H1 (cell line): Measurements from ENCODE around the gene WNT3A. TPM values are rescaled to one million over a fixed set of nuclear protein-coding genes. Genes with fewer than 3 reads are reported as not detected.

Experiments used
- CTCF ChIA-PET: fragments of 300-600 bp; sonication (Branson Sonifier 250); formaldehyde crosslinking; loops from one replicate; lab custom pipeline; 2021; ENCODE audit not compliant: partially characterized antibody; lab: Charles Lee
- POLR2A ChIA-PET: fragments of 300-600 bp; sonication (Branson Sonifier 250); formaldehyde crosslinking; loops from one replicate; lab custom pipeline; 2021; ENCODE audit warnings: inconsistent platforms; ENCODE audit not compliant: partially characterized antibody; lab: Charles Lee
- DNase-seq, 2 experiments: peaks; one replicate each; pipeline versions ENCODE4 v3.0.0 to v3.0.0-alpha.2; 2010 to 2022; ENCODE audit warnings: low spot score in 2 of 2, low read depth in 1 of 2, mixed read lengths in 1 of 2
- FAIRE-seq: peaks from 2 replicates; lab custom pipeline; 2011; peaks lifted over from hg19 to GRCh38; lab: Jason Lieb, UNC
- H2AFZ ChIP-seq: 2 replicates; pipeline ENCODE4 v1.8.1; 2012; ENCODE audit warnings: low read length, inconsistent platforms
- H2AK5ac ChIP-seq: 2 replicates; pipeline ENCODE4 v1.6.1; 2013; ENCODE audit warnings: low read depth, low read length
- H2BK120ac ChIP-seq: replicated peaks from 2 replicates; pipeline ENCODE3; 2013; ENCODE audit warnings: low read depth, low read length, inconsistent platforms
- H2BK12ac ChIP-seq: 2 replicates; pipeline ENCODE4 v1.6.1; 2013; ENCODE audit warnings: low read depth, low read length
- H2BK15ac ChIP-seq: 2 replicates; pipeline ENCODE4 v1.6.1; 2013; ENCODE audit warnings: low read length
- H2BK20ac ChIP-seq: 2 replicates; pipeline ENCODE4 v1.6.1; 2013; ENCODE audit warnings: low read length
- H2BK5ac ChIP-seq: 2 replicates; pipeline ENCODE4 v1.6.1; 2013; ENCODE audit warnings: low read depth, low read length
- H3K14ac ChIP-seq: 2 replicates; pipeline ENCODE4 v1.6.1; 2013; ENCODE audit warnings: inconsistent platforms; ENCODE audit not compliant: insufficient read length
- H3K18ac ChIP-seq: 2 replicates; pipeline ENCODE4 v1.6.1; 2013; ENCODE audit warnings: low read length; ENCODE audit errors: extremely low read depth
- H3K23ac ChIP-seq: 2 replicates; pipeline ENCODE4 v1.6.1; 2013; ENCODE audit warnings: inconsistent platforms; ENCODE audit not compliant: insufficient read length
- H3K23me2 ChIP-seq: 2 replicates; pipeline ENCODE4 v1.6.1; 2013; ENCODE audit warnings: low read depth, low read length
- H3K27ac ChIP-seq: 2 replicates; pipeline ENCODE4 v1.6.1; 2011; ENCODE audit warnings: low read depth, low read length, inconsistent platforms
- H3K27me3 ChIP-seq, 4 experiments: replicated peaks in 1 of 4; 1 replicate in 1 of 4; 2 replicates in 3 of 4; pipeline versions ENCODE4 v1.6.1 to v1.8.1; 2011 to 2013; ENCODE audit warnings: low read length in 3 of 4, mild to moderate bottlenecking in 3 of 4, inconsistent platforms in 2 of 4, mixed read lengths in 2 of 4, moderate library complexity in 1 of 4; ENCODE audit not compliant: control insufficient read depth in 3 of 4, insufficient read depth in 3 of 4; ENCODE audit errors: extremely low read depth in 1 of 4
- H3K36me3 ChIP-seq, 4 experiments: 2 replicates each; pipeline versions ENCODE4 v1.6.1 to v1.8.1; 2011 to 2013; ENCODE audit warnings: mild to moderate bottlenecking in 4 of 4, low read length in 3 of 4, moderate library complexity in 2 of 4, control low read depth in 1 of 4, inconsistent platforms in 1 of 4; ENCODE audit not compliant: insufficient read depth in 4 of 4, control insufficient read depth in 2 of 4
- H3K4ac ChIP-seq: replicated peaks from 2 replicates; pipeline ENCODE3; 2013; ENCODE audit warnings: low read length, low read depth, mixed read lengths, inconsistent platforms; ENCODE audit not compliant: insufficient read length
- H3K4me1 ChIP-seq, 4 experiments: replicated peaks in 1 of 4; 1 replicate in 1 of 4; 2 replicates in 3 of 4; pipeline versions ENCODE4 v1.6.1 to v1.8.1; 2011 to 2013; ENCODE audit warnings: low read length in 3 of 4, inconsistent platforms in 2 of 4, mixed read lengths in 1 of 4; ENCODE audit not compliant: insufficient read depth in 4 of 4, control insufficient read depth in 3 of 4
- H3K4me2 ChIP-seq, 2 experiments: 2 replicates each; pipeline versions ENCODE4 v1.6.1 to v1.8.1; 2011 to 2013; ENCODE audit warnings: low read depth in 2 of 2, low read length in 2 of 2, control low read depth in 1 of 2, inconsistent platforms in 1 of 2, mild to moderate bottlenecking in 1 of 2; ENCODE audit not compliant: insufficient read depth in 1 of 2
- H3K4me3 ChIP-seq, 4 experiments: fragments of 200-600, 300-600 bp in 1 of 4; sonication (generic), shearing (Covaris generic), sonication (Bioruptor Twin) in 1 of 4; 2 replicates each; pipeline versions ENCODE4 v1.5.1 to v1.8.1; 2011 to 2016; ENCODE audit warnings: low read length in 4 of 4, low read depth in 3 of 4, control low read depth in 2 of 4, inconsistent platforms in 2 of 4, mild to moderate bottlenecking in 2 of 4, mixed read lengths in 1 of 4, moderate library complexity in 1 of 4; ENCODE audit not compliant: insufficient read depth in 2 of 4; ENCODE audit errors: extremely low read depth in 1 of 4
- H3K56ac ChIP-seq: replicated peaks from 2 replicates; pipeline ENCODE3; 2013; ENCODE audit warnings: low read depth, mild to moderate bottlenecking, mixed read lengths, low read length, inconsistent platforms; ENCODE audit not compliant: insufficient read length
- H3K79me1 ChIP-seq: 2 replicates; pipeline ENCODE4 v1.6.1; 2013; ENCODE audit warnings: low read depth, low read length, control low read depth
- H3K79me2 ChIP-seq, 2 experiments: 2 replicates each; pipeline versions ENCODE4 v1.6.1 to v1.8.1; 2012 to 2013; ENCODE audit warnings: low read length in 2 of 2, mild to moderate bottlenecking in 2 of 2, inconsistent platforms in 1 of 2; ENCODE audit not compliant: insufficient read depth in 2 of 2, control insufficient read depth in 1 of 2
- H3K9ac ChIP-seq, 4 experiments: replicated peaks in 1 of 4; 1 replicate in 1 of 4; 2 replicates in 3 of 4; pipeline versions ENCODE4 v1.6.1 to v1.8.1; 2011 to 2013; ENCODE audit warnings: low read depth in 3 of 4, low read length in 3 of 4, control low read depth in 2 of 4, mild to moderate bottlenecking in 2 of 4, moderate library complexity in 2 of 4, inconsistent platforms in 1 of 4; ENCODE audit errors: extremely low read depth in 1 of 4
- H3K9me3 ChIP-seq, 2 experiments: 2 replicates each; pipeline versions ENCODE4 v1.6.1 to v1.8.1; 2012 to 2013; ENCODE audit warnings: mild to moderate bottlenecking in 2 of 2, moderate library complexity in 2 of 2, control low read depth in 1 of 2, inconsistent platforms in 1 of 2, low read depth in 1 of 2, low read length in 1 of 2, mixed read lengths in 1 of 2; ENCODE audit not compliant: insufficient read depth in 2 of 2
- H4K20me1 ChIP-seq, 2 experiments: replicated peaks in 1 of 2; 2 replicates each; pipeline versions ENCODE3 to v1.8.1; 2011 to 2013; ENCODE audit warnings: inconsistent platforms in 2 of 2, low read length in 2 of 2, mild to moderate bottlenecking in 1 of 2; ENCODE audit not compliant: insufficient read depth in 2 of 2, control insufficient read depth in 1 of 2
- H4K5ac ChIP-seq: 2 replicates; pipeline ENCODE4 v1.6.1; 2013; ENCODE audit warnings: low read length, low read depth, mixed read lengths, inconsistent platforms; ENCODE audit not compliant: insufficient read length
- H4K8ac ChIP-seq: 2 replicates; pipeline ENCODE4 v1.8.0; 2013; ENCODE audit warnings: mild to moderate bottlenecking, moderate library complexity, low read length, inconsistent platforms; ENCODE audit not compliant: insufficient read depth; ENCODE audit errors: extremely low read depth
- H4K91ac ChIP-seq: replicated peaks from 2 replicates; pipeline ENCODE3; 2013; ENCODE audit warnings: low read length, mixed read lengths, inconsistent platforms; ENCODE audit not compliant: insufficient read length
- EP300 ChIP-seq, 2 experiments: IDR thresholded peaks; 1 replicate in 1 of 2; 2 replicates in 1 of 2; pipeline ENCODE4 v1.6.1; 2011 to 2012; ENCODE audit warnings: low read depth in 2 of 2, low read length in 2 of 2, mild to moderate bottlenecking in 2 of 2, borderline replicate concordance in 1 of 2, inconsistent platforms in 1 of 2, moderate library complexity in 1 of 2
- HDAC2 ChIP-seq, 2 experiments: fragments of 300-600 bp in 1 of 2; sonication (generic) in 1 of 2; IDR thresholded peaks; 2 replicates each; pipeline ENCODE4 v1.6.1; 2011 to 2012; ENCODE audit warnings: low read depth in 2 of 2, low read length in 2 of 2, mild to moderate bottlenecking in 2 of 2, moderate library complexity in 2 of 2, borderline replicate concordance in 1 of 2, inconsistent platforms in 1 of 2
- JUND ChIP-seq: IDR thresholded peaks from 2 replicates; pipeline ENCODE4 v1.6.1; 2011; ENCODE audit warnings: mild to moderate bottlenecking, improper control_type of control experiment, low read length
- MAX ChIP-seq: IDR thresholded peaks from 2 replicates; pipeline ENCODE4 v1.6.1; 2012; ENCODE audit warnings: inconsistent platforms
- POU5F1 ChIP-seq: IDR thresholded peaks from 2 replicates; pipeline ENCODE4 v1.6.1; 2011; ENCODE audit warnings: low read depth, mild to moderate bottlenecking, low read length, moderate library complexity
- RXRA ChIP-seq: IDR thresholded peaks from 2 replicates; pipeline ENCODE4 v1.6.1; 2011; ENCODE audit warnings: low read depth, mild to moderate bottlenecking, low read length, moderate library complexity; ENCODE audit not compliant: insufficient read depth
- SP2 ChIP-seq: IDR thresholded peaks from 2 replicates; pipeline ENCODE4 v1.6.1; 2012; ENCODE audit warnings: mild to moderate bottlenecking, low read length, inconsistent platforms
- SP4 ChIP-seq: IDR thresholded peaks from 2 replicates; pipeline ENCODE4 v1.6.1; 2012; ENCODE audit warnings: low read length, inconsistent platforms
- YY1 ChIP-seq: IDR thresholded peaks from 2 replicates; pipeline ENCODE4 v1.6.1; 2011; ENCODE audit warnings: low read depth, mild to moderate bottlenecking, low read length
- ZNF274 ChIP-seq: IDR thresholded peaks from 2 replicates; pipeline ENCODE4 v1.7.0; 2012; ENCODE audit warnings: low read length, borderline replicate concordance; ENCODE audit errors: extremely low read depth
- WGBS, 2 experiments: shearing (Covaris generic) in 1 of 2; methylation state at CpG; one replicate each; pipeline versions ENCODE4 v1.1.6 to v1.1.7; 2013 to 2015; ENCODE audit warnings: low lambda C conversion rate in 2 of 2, mixed read lengths in 2 of 2, inconsistent platforms in 1 of 2, low coverage in 1 of 2, missing lambda C conversion rate in 1 of 2; ENCODE audit not compliant: insufficient replicate concordance in 2 of 2, insufficient coverage in 1 of 2, insufficient read length in 1 of 2; ENCODE audit errors: extremely low coverage in 1 of 2, missing lambda C conversion rate in 1 of 2; 5-methylcytosine and 5-hydroxymethylcytosine counted together
- polyA plus RNA-seq, 7 experiments: library from polyadenylated mRNA; depleted of rRNA in 3 of 7; stranded (reverse) in 5 of 7; unstranded in 2 of 7; fragments of >200 nt in 5 of 7; fragments of 200-250 nt in 2 of 7; gene quantifications; 1 replicate in 5 of 7; 2 replicates in 1 of 7; 4 replicates in 1 of 7; pipeline versions ENCODE4 v1.2.1 to v1.2.3, GENCODE V29; 2011 to 2013; ENCODE audit warnings: missing spikeins in 2 of 7, mixed read lengths in 2 of 7
- total RNA-seq: library from RNA; stranded (reverse); fragmentation: NEBNext Ultra II Directional; extraction: Animal tissue kit (Norgen Biotek cat#: 25700); gene quantifications from 2 replicates; pipeline ENCODE4 v1.2.1, GENCODE V29; 2021

WNT3A gene
- total and polyA plus RNA-seq, 2 of the 8 experiments (the other 6 are each of a cell fraction or from before 2014, with no cell fraction given) = 0.08 to 0.19 TPM

GRCh38 chr1:228022571-228023293 is 15.9 kb downstream of the WNT3A start:
- H2BK12ac ChIP-seq = no peak overlapping the region
- no peak overlapping the region; the same call in 1 of the 2 replicates for H4K8ac ChIP-seq
- no peak overlapping the region for H3K14ac ChIP-seq
- 0 out of 2 replicates have a peak, but pooled peaks cover 2% of the 10 kb centered on the region for H3K23me2 ChIP-seq
- no peak overlapping the region for H2BK20ac ChIP-seq
- ChIA-PET POLR2A (no interaction called here), CTCF (interaction anchor here (0.9 to 8.3 kb wide), 4 partner anchors 8 to 24 kb away, joined by 5 to 64 read pairs (median 6); partner anchors contain the start of gene WNT3A)
- no peak overlapping the region for H3K27ac ChIP-seq
- H3K79me1 ChIP-seq = no peaks in the 10 kb centered on the region
- no peaks in the 10 kb centered on the region for H3K9me3 ChIP-seq
- no peak overlapping the region for H4K5ac ChIP-seq
- no peak overlapping the region for H3K23ac ChIP-seq
- no peak overlapping the region for H3K4ac ChIP-seq
- FAIRE-seq (no peak), DNase-seq (no peak)
- H4K20me1 ChIP-seq = no peaks in the 10 kb centered on the region
- WGBS, 2 experiments = 87% methylated on average over 25 of the region's 28 CpGs; no CpG with 5 or more reads in 1 of the 2 experiments
- H2BK5ac ChIP-seq = no peak overlapping the region
- no peak overlapping the region for H3K18ac ChIP-seq
- no peak overlapping the region for H3K4me3 ChIP-seq
- H2AK5ac ChIP-seq = no peak overlapping the region
- H3K9ac ChIP-seq = no peak overlapping the region
- no peak overlapping the region for H2BK120ac ChIP-seq
- H3K36me3 ChIP-seq = no peaks in the 10 kb centered on the region
- H3K79me2 ChIP-seq = no peaks in the 10 kb centered on the region
- H3K27me3 ChIP-seq = peaks cover 0 to 11% (median under 1%) of the 10 kb centered on the region in 4 experiments; a peak in 3 of 7 replicates
- no peak overlapping the region for H2AFZ ChIP-seq
- H3K4me2 ChIP-seq = no peak overlapping the region
- no peak overlapping the region for H2BK15ac ChIP-seq
- no peaks in the 10 kb centered on the region for H3K4me1 ChIP-seq
- H4K91ac ChIP-seq = no peak overlapping the region
- H3K56ac ChIP-seq = no peak overlapping the region
- TF ChIP-seq ZNF274 (no peak), HDAC2 (IDR thresholded peaks at IDR 0.05; ENCODE audit: borderline replicate concordance in 1 of 2, low read depth in 2 of 2, low read length in 2 of 2) (no peak), SP4 (no peak), MAX (no peak), SP2 (no peak), JUND (no peak), RXRA (no peak), POU5F1 (no peak), EP300 (IDR thresholded peaks at IDR 0.05; ENCODE audit: borderline replicate concordance in 1 of 2, low read depth in 2 of 2, low read length in 2 of 2) (no peak), YY1 (no peak)
